ENCODE measurements around the gene KLHL21. TPM values are rescaled to one million over a fixed set of nuclear protein-coding genes. Genes with fewer than 3 reads are reported as not detected.

Gene KLHL21
- total RNA-seq, 1 donor from 2014 or later, result 69.5 TPM

DNA sequence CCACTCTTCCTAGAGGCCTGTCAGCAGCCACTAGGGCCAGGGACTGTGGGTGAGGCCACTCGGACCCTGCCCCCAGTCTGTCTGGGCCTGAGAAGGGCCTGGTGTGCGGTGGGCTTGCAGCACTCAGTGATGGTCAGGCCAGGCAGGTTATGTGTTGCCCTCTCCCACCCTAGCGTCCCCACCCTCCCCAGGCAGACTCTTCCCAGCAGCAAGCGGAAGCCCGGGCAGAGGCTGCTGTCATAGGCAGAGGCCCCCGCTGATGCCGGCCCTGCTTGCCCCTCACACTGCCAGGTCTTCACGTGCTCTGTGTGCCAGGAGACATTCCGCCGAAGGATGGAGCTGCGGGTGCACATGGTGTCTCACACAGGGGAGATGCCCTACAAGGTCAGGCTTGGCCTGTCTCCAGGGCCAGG lies 16.3 kb downstream of the KLHL21 start:
- Histone ChIP-seq H3K36me3 (ENCODE audit: control insufficient read depth, insufficient read depth, low read length) (peaks cover 4% of the 10 kb centered on the region), H3K4me3 (ENCODE audit: low read depth, low read length) (no peak overlapping the region), H3K27me3 (ENCODE audit: control insufficient read depth, insufficient read depth, low read length) (no peaks in the 10 kb centered on the region)
- DNase-seq (ENCODE audit: low read depth), result no peak
- TF ChIP-seq, protein P1, sequence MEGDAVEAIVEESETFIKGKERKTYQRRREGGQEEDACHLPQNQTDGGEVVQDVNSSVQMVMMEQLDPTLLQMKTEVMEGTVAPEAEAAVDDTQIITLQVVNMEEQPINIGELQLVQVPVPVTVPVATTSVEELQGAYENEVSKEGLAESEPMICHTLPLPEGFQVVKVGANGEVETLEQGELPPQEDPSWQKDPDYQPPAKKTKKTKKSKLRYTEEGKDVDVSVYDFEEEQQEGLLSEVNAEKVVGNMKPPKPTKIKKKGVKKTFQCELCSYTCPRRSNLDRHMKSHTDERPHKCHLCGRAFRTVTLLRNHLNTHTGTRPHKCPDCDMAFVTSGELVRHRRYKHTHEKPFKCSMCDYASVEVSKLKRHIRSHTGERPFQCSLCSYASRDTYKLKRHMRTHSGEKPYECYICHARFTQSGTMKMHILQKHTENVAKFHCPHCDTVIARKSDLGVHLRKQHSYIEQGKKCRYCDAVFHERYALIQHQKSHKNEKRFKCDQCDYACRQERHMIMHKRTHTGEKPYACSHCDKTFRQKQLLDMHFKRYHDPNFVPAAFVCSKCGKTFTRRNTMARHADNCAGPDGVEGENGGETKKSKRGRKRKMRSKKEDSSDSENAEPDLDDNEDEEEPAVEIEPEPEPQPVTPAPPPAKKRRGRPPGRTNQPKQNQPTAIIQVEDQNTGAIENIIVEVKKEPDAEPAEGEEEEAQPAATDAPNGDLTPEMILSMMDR (IDR thresholded peaks at IDR 0.05; ENCODE audit: insufficient read depth, low read length, poor library complexity, severe bottlenecking), result no peak

DNA sequence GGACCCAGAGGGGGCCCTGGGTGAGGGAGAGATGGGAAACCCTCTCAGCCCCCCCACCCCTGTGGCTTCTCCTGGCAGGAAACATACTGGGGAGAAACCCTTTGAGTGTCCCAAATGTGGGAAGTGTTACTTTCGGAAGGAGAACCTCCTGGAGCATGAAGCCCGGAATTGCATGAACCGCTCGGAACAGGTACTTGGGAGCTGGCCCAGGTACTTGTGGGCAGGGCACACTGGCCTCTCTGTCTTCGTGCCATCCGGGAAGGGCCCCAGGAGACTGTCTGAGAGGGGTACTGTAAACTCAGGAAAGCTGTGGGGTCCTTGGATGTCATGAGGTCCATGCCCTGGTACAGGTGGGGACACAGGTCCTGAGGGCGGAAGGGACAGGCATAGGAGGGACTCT lies 16.8 kb downstream of the KLHL21 start:
- H3K4me3 ChIP-seq (ENCODE audit: low read depth, low read length), result no peak overlapping the region
- DNase-seq (ENCODE audit: low read depth), result no peak
- no peaks in the 10 kb centered on the region for H3K27me3 ChIP-seq (ENCODE audit: control insufficient read depth, insufficient read depth, low read length)
- peaks cover 4% of the 10 kb centered on the region for H3K36me3 ChIP-seq (ENCODE audit: control insufficient read depth, insufficient read depth, low read length)
- TF ChIP-seq, protein P1 (IDR thresholded peaks at IDR 0.05; ENCODE audit: insufficient read depth, low read length, poor library complexity, severe bottlenecking), result no peak

DNA sequence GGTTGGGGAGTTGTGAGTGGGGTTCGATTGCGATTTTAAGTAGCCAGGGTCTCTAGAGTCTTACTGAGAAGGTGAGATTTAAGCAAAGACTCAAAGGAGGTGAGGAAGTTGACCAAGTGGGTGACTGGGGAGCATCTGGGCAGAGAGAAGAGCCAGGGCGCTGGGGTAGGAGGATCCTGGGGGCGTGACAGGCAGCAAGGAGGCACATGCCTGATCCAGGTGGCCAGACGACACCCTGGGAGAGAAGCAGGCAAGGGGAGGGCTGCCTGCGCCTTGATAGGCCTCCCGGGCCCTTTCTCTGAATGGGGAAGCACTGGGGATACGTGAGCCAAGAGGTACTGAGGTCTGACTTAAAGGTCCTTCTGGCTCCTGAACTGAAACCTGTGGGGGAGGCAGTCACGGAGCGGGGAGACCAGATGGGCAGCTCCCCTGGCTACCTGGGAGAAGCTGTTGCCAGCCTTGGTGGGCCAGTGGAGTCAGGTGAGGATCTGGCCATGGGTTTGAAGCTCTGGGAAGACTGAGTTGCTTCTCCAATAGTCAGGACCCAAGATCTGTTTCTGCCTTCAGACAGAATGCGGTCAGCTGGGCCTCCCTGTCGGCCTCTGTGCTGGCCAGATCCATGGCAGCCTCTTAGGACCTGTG lies 17.5 kb downstream of the KLHL21 start:
- Histone ChIP-seq H3K36me3 (ENCODE audit: control insufficient read depth, insufficient read depth, low read length) (peaks cover 4% of the 10 kb centered on the region), H3K4me3 (ENCODE audit: low read depth, low read length) (no peak overlapping the region), H3K27me3 (ENCODE audit: control insufficient read depth, insufficient read depth, low read length) (no peaks in the 10 kb centered on the region)
- TF ChIP-seq, protein P1 (IDR thresholded peaks at IDR 0.05; ENCODE audit: insufficient read depth, low read length, poor library complexity, severe bottlenecking), result no peak
- DNase-seq (ENCODE audit: low read depth), result no peak

DNA sequence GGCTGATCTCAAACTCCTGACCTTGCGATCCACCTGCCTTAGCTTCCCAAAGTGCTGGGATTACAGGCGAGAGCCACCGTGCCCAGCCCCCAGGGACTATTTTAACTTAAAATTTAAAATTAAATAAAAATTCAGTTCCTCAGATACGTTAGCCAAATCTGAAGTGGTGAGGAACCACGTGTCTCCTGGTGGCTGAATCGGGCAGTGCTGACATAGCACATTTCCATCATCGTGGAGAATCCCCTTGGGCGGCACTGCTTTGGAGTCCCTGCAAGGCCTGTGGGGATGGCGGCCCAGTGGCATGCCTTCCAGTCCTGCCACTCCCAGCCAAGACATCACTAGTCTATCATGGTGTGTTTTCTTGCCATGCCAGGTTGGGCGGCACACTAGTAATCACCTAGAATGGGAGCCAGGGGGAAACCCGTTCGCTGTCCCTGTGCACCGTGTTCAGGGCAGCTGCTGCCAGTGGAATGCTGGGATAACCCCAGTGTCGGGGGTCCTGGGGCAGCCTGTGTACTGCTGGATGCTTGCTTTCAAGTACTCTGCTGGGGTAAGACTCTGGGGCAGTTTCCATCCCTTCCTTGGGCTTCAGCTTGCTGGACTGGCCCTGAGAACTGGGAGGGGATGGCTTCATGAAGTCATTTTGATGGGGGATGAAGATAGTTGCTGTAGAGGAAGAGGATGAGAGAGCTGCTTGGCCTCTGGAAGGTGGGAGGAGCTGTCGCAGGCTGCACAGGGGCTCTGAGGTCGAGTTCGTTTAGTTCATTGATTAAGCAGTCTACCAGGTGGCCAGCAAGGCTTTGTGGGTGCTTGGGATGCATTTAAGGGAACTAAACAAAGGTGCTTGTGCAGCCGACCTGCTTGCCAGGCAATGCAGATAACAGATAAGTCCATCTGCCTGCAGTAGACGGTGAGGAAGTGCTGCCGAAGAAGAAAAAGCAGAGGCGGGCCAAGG lies 18.3 kb downstream of the KLHL21 start:
- DNase-seq (ENCODE audit: low read depth), result no peak
- TF ChIP-seq, protein P1 (IDR thresholded peaks at IDR 0.05; ENCODE audit: insufficient read depth, low read length, poor library complexity, severe bottlenecking), result no peak

DNA sequence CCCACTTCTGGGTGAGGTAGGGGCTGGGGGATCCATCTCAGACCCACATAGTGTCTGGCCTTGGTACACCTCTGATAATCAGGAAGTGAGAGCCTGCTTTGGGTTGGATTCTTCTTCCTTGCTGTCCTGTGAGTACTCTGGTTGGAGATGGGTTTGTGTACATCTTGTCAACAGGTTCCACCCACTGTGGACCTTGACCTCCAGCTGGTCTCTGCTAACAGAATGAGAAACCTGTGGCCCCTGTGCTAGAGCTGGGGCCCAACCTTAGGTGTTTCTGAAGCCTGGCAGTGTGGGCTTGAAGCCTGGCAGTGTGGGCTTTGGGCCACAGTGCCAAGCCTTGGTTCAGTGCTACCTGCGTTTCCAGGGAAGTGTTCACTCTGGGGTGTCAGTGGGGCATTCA lies 20.3 kb downstream of the KLHL21 start:
- TF ChIP-seq, protein P1 (IDR thresholded peaks at IDR 0.05; ENCODE audit: insufficient read depth, low read length, poor library complexity, severe bottlenecking), result no peak
- Histone ChIP-seq H3K4me3 (ENCODE audit: low read depth, low read length) (no peak overlapping the region), H3K27me3 (ENCODE audit: control insufficient read depth, insufficient read depth, low read length) (no peaks in the 10 kb centered on the region), H3K36me3 (ENCODE audit: control insufficient read depth, insufficient read depth, low read length) (no peaks in the 10 kb centered on the region)
- DNase-seq (ENCODE audit: low read depth), result no peak

More for the DNA sequence above, 18.3 kb downstream of the KLHL21 start:
- no peak overlapping the region for H3K4me3 ChIP-seq (ENCODE audit: low read depth, low read length)
- H3K36me3 ChIP-seq (ENCODE audit: control insufficient read depth, insufficient read depth, low read length), result peaks cover 4% of the 10 kb centered on the region
- no peaks in the 10 kb centered on the region for H3K27me3 ChIP-seq (ENCODE audit: control insufficient read depth, insufficient read depth, low read length)
